HEK293T (cell line): ENCODE results near the gene SLC22A9.

Source experiments
- CTBP1 ChIP-seq: fragments of 450-650 bp; IDR thresholded peaks from 2 replicates; pipeline ENCODE4 v1.6.1; 2016; ENCODE audit warnings: borderline replicate concordance
- FOXK2 ChIP-seq: fragments of 450-650 bp; IDR thresholded peaks from 2 replicates; pipeline ENCODE4 v1.6.1; 2016; ENCODE audit warnings: mild to moderate bottlenecking
- HDGF ChIP-seq: fragments of 450-650 bp; IDR thresholded peaks from 2 replicates; pipeline ENCODE4 v1.6.1; 2017; ENCODE audit warnings: antibody characterized with exemption, borderline replicate concordance
- L3MBTL2 ChIP-seq: fragments of 450-650 bp; conservative IDR thresholded peaks from 2 replicates; pipeline ENCODE4 v1.6.1; 2016; ENCODE audit warnings: mild to moderate bottlenecking
- NFRKB ChIP-seq: fragments of 450-650 bp; IDR thresholded peaks from 2 replicates; pipeline ENCODE4 v1.6.1; 2016; ENCODE audit warnings: mild to moderate bottlenecking, moderate library complexity
- SP1 ChIP-seq: fragments of 450-650 bp; IDR thresholded peaks from 2 replicates; pipeline ENCODE4 v1.6.1; 2017
- SUZ12 ChIP-seq: fragments of 450-650 bp; IDR thresholded peaks from 2 replicates; pipeline ENCODE4 v1.6.1; 2016; ENCODE audit warnings: mild to moderate bottlenecking
- TARDBP ChIP-seq: fragments of 450-650 bp; IDR thresholded peaks from 2 replicates; pipeline ENCODE4 v1.6.1; 2016

DNA sequence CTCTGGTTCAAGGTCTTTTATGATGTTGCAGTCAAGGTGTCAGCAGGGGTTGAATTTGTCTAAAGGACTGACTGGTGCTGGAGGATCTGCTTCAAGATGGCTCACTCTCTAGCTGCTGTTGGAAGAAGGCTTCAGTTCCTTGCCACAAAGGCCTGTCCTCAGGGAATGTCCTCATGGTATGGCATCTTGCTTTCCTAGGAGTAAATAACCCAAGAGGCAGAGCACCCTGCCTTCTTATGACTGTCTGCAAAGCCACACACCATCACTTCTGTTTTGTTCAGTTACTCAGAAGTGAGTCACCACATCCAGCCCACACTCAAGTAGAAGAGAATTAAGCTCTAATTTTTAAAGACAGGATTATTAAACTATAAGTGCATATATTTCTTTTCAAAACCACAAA, 76.1 kb downstream of the SLC22A9 start:
- TF ChIP-seq L3MBTL2 (no peak), TARDBP (no peak), SP1 (no peak), CTBP1 (no peak), FOXK2 (no peak), NFRKB (no peak), HDGF (no peak), SUZ12 (no peak)
